Measurements from ENCODE around the gene DNAJA2.

The DNAJA2 gene

GRCh38 chr16:46927273-46927672, 46.2 kb downstream of the DNAJA2 start:
- DNase-seq (ENCODE audit: low spot score) = no peak

- DNase-seq (ENCODE audit: low spot score) = no peak
These were observed 46.8 kb downstream of the DNAJA2 start for GRCh38 chr16:46926470-46927225.

GRCh38 chr16:46924402-46924801, 49.1 kb downstream of the DNAJA2 start:
- DNase-seq (ENCODE audit: low spot score) = no peak

- DNase-seq (ENCODE audit: low spot score) = no peak
These were observed 49.8 kb downstream of the DNAJA2 start for GRCh38 chr16:46923513-46924295.

GRCh38 chr16:46922239-46922638, 51.2 kb downstream of the DNAJA2 start:
- DNase-seq (ENCODE audit: low spot score) = no peak

GRCh38 chr16:46920402-46921068, 52.9 kb downstream of the DNAJA2 start:
- DNase-seq (ENCODE audit: low spot score) = no peak

- no peak for DNase-seq (ENCODE audit: low spot score)
These were observed 54.3 kb downstream of the DNAJA2 start for GRCh38 chr16:46918905-46919792.

GRCh38 chr16:46918400-46918799, 55.1 kb downstream of the DNAJA2 start:
- DNase-seq (ENCODE audit: low spot score) = no peak

GRCh38 chr16:46916980-46917379, 56.5 kb downstream of the DNAJA2 start:
- DNase-seq (ENCODE audit: low spot score) = peak; percentile 31

- DNase-seq (ENCODE audit: low spot score) = no peak
These were observed 57.9 kb downstream of the DNAJA2 start for GRCh38 chr16:46915483-46916025.

GRCh38 chr16:46914556-46915201, 58.8 kb downstream of the DNAJA2 start:
- no peak for DNase-seq (ENCODE audit: low spot score)

- no peak for DNase-seq (ENCODE audit: low spot score)
These were observed 61.8 kb downstream of the DNAJA2 start for GRCh38 chr16:46911650-46912049.

GRCh38 chr16:46911038-46911437, 62.4 kb downstream of the DNAJA2 start:
- DNase-seq (ENCODE audit: low spot score) = no peak

GRCh38 chr16:46908540-46909372, 64.7 kb downstream of the DNAJA2 start:
- DNase-seq (ENCODE audit: low spot score) = peak; percentile 77

- DNase-seq (ENCODE audit: low spot score) = no peak
These were observed 66.3 kb downstream of the DNAJA2 start for GRCh38 chr16:46907061-46907774.

GRCh38 chr16:46906360-46907060, 67.0 kb downstream of the DNAJA2 start:
- DNase-seq (ENCODE audit: low spot score) = no peak

Data from AG08395 (cell line).